Right lobe of liver (tissue), 6 donors: ENCODE data around the gene RNFT1. TPM values are rescaled to one million over a fixed set of nuclear protein-coding genes. Genes with fewer than 3 reads are reported as not detected.
"Not testable (repeated sequence)": the region's sequence is repeated elsewhere in the genome, so short reads cannot be mapped to it uniquely, and the experiment has no call there.

Experiments used
- ATAC-seq, 4 donors: fragments of 200-7000 bp; cut with Tn5 transposase; one replicate each; pipeline ENCODE4 v1.9.1; 2020; ENCODE audit warnings: mild to moderate bottlenecking in 4 of 4, moderate library complexity in 4 of 4
- DNase-seq, 3 donors: peaks; one replicate each; pipeline ENCODE4 v3.0.0-alpha.2; 2020
- H3K27ac ChIP-seq, 3 donors: fragments of 200-600 bp; one replicate each; pipeline ENCODE4 v1.8.0; 2022
- H3K27me3 ChIP-seq, 2 donors: fragments of 200-600 bp; one replicate each; pipeline ENCODE4 v1.8.0; 2022
- H3K36me3 ChIP-seq, 4 donors: fragments of 200-600 bp; sonication (generic) in 1 of 4; one replicate each; pipeline versions ENCODE4 v1.5.1 to v1.8.0; 2017 to 2022; ENCODE audit warnings: control low read depth in 1 of 4
- H3K4me1 ChIP-seq, 4 donors: fragments of 200-600 bp; sonication (generic) in 1 of 4; one replicate each; pipeline versions ENCODE4 v1.5.1 to v1.8.0; 2017 to 2022; ENCODE audit warnings: control low read depth in 1 of 4
- H3K4me3 ChIP-seq, 3 donors: fragments of 200-600 bp; one replicate each; pipeline ENCODE4 v1.8.0; 2022
- H3K9me3 ChIP-seq, 4 donors: fragments of 200-600 bp; sonication (generic) in 1 of 4; one replicate each; pipeline versions ENCODE4 v1.5.1 to v1.8.0; 2017 to 2022; ENCODE audit warnings: control low read depth in 1 of 4
- CTCF ChIP-seq, 4 donors: fragments of 200-600 bp in 3 of 4; fragments of 450-650 bp in 1 of 4; IDR thresholded peaks; one replicate each; pipeline versions ENCODE4 v1.5.1 to v1.8.0; 2016 to 2022; ENCODE audit warnings: antibody characterized with exemption in 4 of 4, mild to moderate bottlenecking in 2 of 4
- POLR2A ChIP-seq: fragments of 450-650 bp; IDR thresholded peaks from one replicate; pipeline ENCODE4 v1.6.1; 2017; ENCODE audit warnings: antibody characterized with exemption, mild to moderate bottlenecking
- WGBS: methylation state at CpG from one replicate; pipeline ENCODE4 v1.1.6; 2018; ENCODE audit warnings: low coverage, low lambda C conversion rate; ENCODE audit not compliant: insufficient coverage; ENCODE audit errors: missing lambda C conversion rate; 5-methylcytosine and 5-hydroxymethylcytosine counted together
- intact Hi-C, 2 donors: fragments of 100-400 bp; cut with DNase I; formaldehyde crosslinking; loops; one replicate each; pipeline versions ENCODE4 v1.11.2 to v1.14.1; 2022
- total RNA-seq, 6 experiments: library from RNA; depleted of rRNA in 2 of 6; stranded (reverse); fragments of >200 nt in 2 of 6; fragmentation: NEBNext Ultra II Directional in 3 of 6; extraction: Animal tissue kit (Norgen Biotek cat#: 25700) in 3 of 6; gene quantifications; one replicate each; pipeline versions ENCODE4 v1.1.0 to v1.2.4, GENCODE V29; 2016 to 2023
- donor health status: DM: no; HTN: yes; CAD: no.
- donor health status: DM: no; HTN: no; CAD: no.
- donor health status: DM: no; HTN: no; CAD: no.
- donor health status: DM: no; HTN: yes; CAD: no.
- donor health status: DM: no; HTN: yes; CAD: no.

RNFT1 gene
- total RNA-seq, 6 experiments from 2014 or later = 18.3 to 30.6 (median 21.6) TPM

GRCh38 chr17:59972778-59973177 lies 8.2 kb upstream of the RNFT1 start:
- no peak overlapping the region for H3K27ac ChIP-seq
- intact Hi-C loops = no loop called here
- ATAC-seq = no peak
- H3K9me3 ChIP-seq = no peaks in the 10 kb centered on the region
- H3K4me1 ChIP-seq = no peaks in the 10 kb centered on the region
- DNase-seq = no peak
- TF ChIP-seq CTCF (IDR thresholded peaks at IDR 0.05) (no peak), POLR2A (no peak)
- H3K27me3 ChIP-seq = no peaks in the 10 kb centered on the region
- 100% methylated on average over 1 of the region's 1 CpG for WGBS
- no peaks in the 10 kb centered on the region for H3K36me3 ChIP-seq
- no peak overlapping the region for H3K4me3 ChIP-seq

- H3K36me3 ChIP-seq, H3K4me3 ChIP-seq, H3K9me3 ChIP-seq, H3K27ac ChIP-seq, intact Hi-C loops, H3K27me3 ChIP-seq, ATAC-seq, H3K4me1 ChIP-seq, DNase-seq: not testable (repeated sequence)
- 100% methylated on average over 1 of the region's 2 CpGs for WGBS
Observed at GRCh38 chr17:59971771-59972170, 7.2 kb upstream of the RNFT1 start.

- no peaks in the 10 kb centered on the region for H3K36me3 ChIP-seq
- peaks cover 0 to 13% (median 2%) of the 10 kb centered on the region in 4 donors for H3K4me1 ChIP-seq
- no peak for TF ChIP-seq POLR2A
- TF ChIP-seq CTCF (IDR thresholded peaks at IDR 0.05) = no peak
- peak overlapping the region; percentile 75 to 89 (median 89) for H3K4me3 ChIP-seq
- DNase-seq (peak; percentile 48 to 64 (median 59)), ATAC-seq (peak; percentile 58 to 68 (median 62))
- no peaks in the 10 kb centered on the region for H3K27me3 ChIP-seq
- no peaks in the 10 kb centered on the region for H3K9me3 ChIP-seq
- 3% methylated on average over 21 of the region's 21 CpGs for WGBS
- peak overlapping the region; percentile 94 to 98 (median 96) for H3K27ac ChIP-seq
- intact Hi-C loops = no loop called here
Observed at GRCh38 chr17:59963738-59964481, 630 bp downstream of the RNFT1 start.

- H3K27me3 ChIP-seq = no peaks in the 10 kb centered on the region
- no peak for ATAC-seq
- no peaks in the 10 kb centered on the region for H3K9me3 ChIP-seq
- peaks cover 0 to 13% (median 2%) of the 10 kb centered on the region in 4 donors for H3K4me1 ChIP-seq
- H3K36me3 ChIP-seq = peaks cover 0 to 7% (median 0%) of the 10 kb centered on the region in 4 donors
- intact Hi-C loops = no loop called here
- 82% methylated on average over 5 of the region's 6 CpGs for WGBS
- no peak for TF ChIP-seq CTCF (IDR thresholded peaks at IDR 0.05)
- TF ChIP-seq POLR2A = no peak
- no peak overlapping the region for H3K4me3 ChIP-seq
- no peak overlapping the region for H3K27ac ChIP-seq
- DNase-seq = no peak
Observed at GRCh38 chr17:59962739-59963318, 1.7 kb downstream of the RNFT1 start.

- ATAC-seq, H3K27me3 ChIP-seq, H3K9me3 ChIP-seq, H3K4me1 ChIP-seq, H3K27ac ChIP-seq, H3K4me3 ChIP-seq, DNase-seq, intact Hi-C loops: not testable (repeated sequence)
- H3K36me3 ChIP-seq = peaks cover 0 to 30% (median 7%) of the 10 kb centered on the region in 4 donors
- WGBS = 97% methylated on average over 7 of the region's 8 CpGs
Observed at GRCh38 chr17:59959574-59959973, 5.0 kb downstream of the RNFT1 start.
